HG02943 (cell line): ENCODE data around the gene B4GALNT4.
"Not testable (repeated sequence)": the region's sequence is repeated elsewhere in the genome, so short reads cannot be mapped to it uniquely, and the experiment has no call there.

Source experiments
- ATAC-seq: cut with Tn5 transposase; IDR thresholded peaks from one replicate; pipeline ENCODE4 v1.9.1; 2021; ENCODE audit warnings: mild to moderate bottlenecking, low read depth, moderate library complexity; ENCODE audit not compliant: unreplicated experiment

The B4GALNT4 gene

DNA sequence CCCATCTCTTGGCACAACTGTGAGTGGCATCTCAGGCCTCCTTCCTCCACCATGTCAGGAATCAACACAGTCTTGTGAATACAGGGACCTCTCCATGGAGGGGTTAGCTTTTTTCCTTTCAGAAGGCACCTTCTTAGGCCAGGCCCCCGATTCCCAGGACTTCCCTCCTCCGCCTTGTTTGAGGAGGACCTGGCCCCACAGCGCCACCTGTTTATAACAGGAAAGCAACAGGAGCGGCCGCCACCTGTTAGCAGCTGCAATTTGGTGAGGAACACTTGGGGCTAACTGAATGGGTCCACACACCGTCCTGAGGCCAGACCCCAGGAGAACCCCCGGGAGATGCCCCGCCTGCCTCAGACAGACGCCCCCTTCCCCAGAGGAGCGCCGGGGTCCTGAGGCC is 20.9 kb downstream of the B4GALNT4 start:
- no peak for ATAC-seq

- ATAC-seq = no peak
These were observed 22.1 kb downstream of the B4GALNT4 start for GRCh38 chr11:391117-392017.

- ATAC-seq = no peak
These were observed 22.9 kb downstream of the B4GALNT4 start for GRCh38 chr11:392102-392777.

GRCh38 chr11:393219-394033 is 24.1 kb downstream of the B4GALNT4 start:
- ATAC-seq = no peak

GRCh38 chr11:394034-394857 is 24.9 kb downstream of the B4GALNT4 start, which contains the start of gene PKP3:
TSS of gene PKP3 (plus strand) at chr11:394209. CDS start at chr11:394293, 84 bp downstream.
- ATAC-seq = no peak

DNA sequence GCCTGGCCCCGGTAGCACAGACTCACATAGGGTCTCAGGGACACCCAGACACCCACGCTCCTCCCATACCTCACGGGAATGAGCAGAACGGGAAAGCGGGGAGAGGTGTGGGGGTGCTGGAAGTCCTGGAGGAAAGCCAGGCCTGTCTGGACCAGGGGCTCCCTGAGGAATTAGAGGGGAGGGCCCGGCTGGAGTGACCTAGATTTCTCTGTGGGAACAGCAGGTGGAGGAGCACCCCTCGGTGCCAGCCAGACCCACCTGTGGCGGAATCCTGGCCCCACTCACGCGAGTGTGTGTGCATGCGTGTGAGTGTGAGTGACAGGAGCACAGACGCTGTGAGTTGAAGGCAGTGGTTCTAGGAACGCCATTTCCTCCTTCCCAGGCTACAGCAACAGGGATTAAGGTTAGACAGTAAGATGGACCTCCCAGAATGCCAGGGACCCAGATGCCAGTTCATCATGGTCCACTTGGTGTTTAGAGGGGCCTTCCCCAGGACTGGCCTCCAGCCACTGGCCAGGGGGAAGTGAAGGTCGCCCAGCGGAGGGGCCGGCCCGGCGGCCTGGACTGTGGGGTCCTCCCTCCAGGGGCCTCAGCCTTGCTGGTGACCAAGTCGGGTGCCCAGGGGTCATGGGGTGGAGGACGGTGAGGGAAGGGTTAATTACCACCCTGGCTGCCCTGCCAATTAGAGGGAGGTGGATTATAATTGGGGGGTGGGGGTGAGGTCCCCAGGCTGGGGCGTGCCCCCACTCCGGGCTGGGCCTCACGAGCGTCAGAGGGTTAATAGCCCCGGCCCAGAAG is 25.8 kb downstream of the B4GALNT4 start:
- no peak for ATAC-seq

- no peak for ATAC-seq
These were observed 26.6 kb downstream of the B4GALNT4 start for GRCh38 chr11:395866-396265.

DNA sequence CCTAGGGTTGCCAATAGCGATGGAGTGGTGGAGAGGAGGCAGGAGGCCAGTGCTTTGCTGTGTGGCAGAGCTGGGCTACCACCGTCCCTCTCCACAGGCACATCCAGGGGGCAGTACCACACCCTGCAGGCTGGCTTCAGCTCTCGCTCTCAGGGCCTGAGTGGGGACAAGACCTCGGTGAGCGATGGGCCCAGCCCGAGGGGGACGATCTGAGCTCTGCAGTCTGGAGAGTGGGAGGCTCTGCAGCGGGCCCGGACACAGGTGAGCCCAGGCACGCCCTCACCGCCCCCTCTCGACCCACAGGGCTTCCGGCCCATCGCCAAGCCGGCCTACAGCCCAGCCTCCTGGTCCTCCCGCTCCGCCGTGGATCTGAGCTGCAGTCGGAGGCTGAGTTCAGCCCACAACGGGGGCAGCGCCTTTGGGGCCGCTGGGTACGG is 27.2 kb downstream of the B4GALNT4 start:
- ATAC-seq = no peak

- peak; percentile 59 for ATAC-seq
These were observed 27.7 kb downstream of the B4GALNT4 start for GRCh38 chr11:396948-397548.

GRCh38 chr11:398826-399225 is 29.5 kb downstream of the B4GALNT4 start:
- no peak for ATAC-seq

GRCh38 chr11:399731-400211 is 30.5 kb downstream of the B4GALNT4 start:
- no peak for ATAC-seq

GRCh38 chr11:400241-400689 is 31.0 kb downstream of the B4GALNT4 start:
- ATAC-seq = no peak

- not testable (repeated sequence) for ATAC-seq
These were observed 31.9 kb downstream of the B4GALNT4 start for GRCh38 chr11:401196-401595.

- no peak for ATAC-seq
These were observed 33.9 kb downstream of the B4GALNT4 start for GRCh38 chr11:403021-403760.

- ATAC-seq = no peak
These were observed 34.6 kb downstream of the B4GALNT4 start for GRCh38 chr11:403761-404431.

DNA sequence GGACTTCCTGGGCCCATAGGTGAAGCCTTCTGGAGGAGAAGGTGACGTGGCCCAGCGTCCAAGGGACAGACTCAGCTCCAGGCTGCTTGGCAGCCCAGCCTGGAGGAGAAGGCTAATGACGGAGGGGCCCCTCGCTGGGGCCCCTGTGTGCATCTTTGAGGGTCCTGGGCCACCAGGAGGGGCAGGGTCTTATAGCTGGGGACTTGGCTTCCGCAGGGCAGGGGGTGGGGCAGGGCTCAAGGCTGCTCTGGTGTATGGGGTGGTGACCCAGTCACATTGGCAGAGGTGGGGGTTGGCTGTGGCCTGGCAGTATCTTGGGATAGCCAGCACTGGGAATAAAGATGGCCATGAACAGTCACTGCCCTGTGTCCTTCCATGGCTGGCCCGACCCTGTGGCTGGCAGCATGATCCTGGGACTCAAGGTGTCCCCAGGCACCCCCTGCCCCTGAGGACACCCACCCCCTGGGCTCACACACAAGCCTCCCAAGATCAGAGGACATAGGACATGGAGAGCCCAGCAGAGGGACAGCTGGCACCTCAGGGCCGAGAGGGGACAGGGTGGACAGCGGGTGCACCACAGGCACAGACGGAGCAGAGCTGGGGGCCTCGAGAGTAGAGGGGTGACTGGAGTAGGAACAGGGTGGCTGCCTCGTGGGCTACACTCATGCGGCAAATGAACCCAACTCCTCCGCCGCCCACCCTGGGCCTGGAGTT is 35.4 kb downstream of the B4GALNT4 start:
- ATAC-seq = no peak
